ENCODE data around the gene AP3B2. TPM values are rescaled to one million over a fixed set of nuclear protein-coding genes. Genes with fewer than 3 reads are reported as not detected.

The AP3B2 gene
- total and polyA plus RNA-seq, 10 donors, result 0.15 to 9.5 (median 1.1) TPM; not detected in 1

DNA sequence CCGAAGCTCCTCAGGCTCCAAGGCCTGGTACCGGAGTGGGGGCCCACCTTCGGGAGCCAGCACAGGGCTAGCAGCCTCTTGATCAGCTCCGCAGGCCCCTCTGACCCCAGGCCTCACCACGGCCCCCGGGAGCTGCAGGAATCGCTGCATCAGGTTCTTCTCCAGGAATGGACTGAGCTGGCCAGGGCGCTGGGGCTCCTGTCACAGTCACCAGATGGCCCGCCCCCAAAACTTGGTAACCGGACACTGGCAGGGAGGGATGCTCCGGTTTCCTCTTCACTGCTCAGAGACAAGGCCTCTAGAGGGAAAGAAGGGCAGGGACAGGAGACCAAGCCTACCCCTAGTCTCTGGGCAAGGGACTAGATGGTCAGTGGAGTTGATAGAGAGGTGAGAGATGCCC is 9.9 kb downstream of the AP3B2 start:
- Histone ChIP-seq H3K4me3 (no peak overlapping the region), H3K27ac (no peak overlapping the region), H3K36me3 (no peaks in the 10 kb centered on the region), H3K9me3 (no peaks in the 10 kb centered on the region), H3K27me3 (replicated peaks in 1 of 7) (peaks cover 0 to 21% (median 0%) of the 10 kb centered on the region in 7 donors), H3K4me1 (no peaks in the 10 kb centered on the region)
- DNase-seq, result no peak
- 56 to 69% (median 62%) methylated on average over 4 to 11 of the region's 11 CpGs for whole genome bisulfite sequencing, 5 donors
- TF ChIP-seq POLR2AphosphoS5 (IDR thresholded peaks at IDR 0.05) (no peak), POLR2A (IDR thresholded peaks at IDR 0.05) (no peak)
- TF ChIP-seq, protein P1, sequence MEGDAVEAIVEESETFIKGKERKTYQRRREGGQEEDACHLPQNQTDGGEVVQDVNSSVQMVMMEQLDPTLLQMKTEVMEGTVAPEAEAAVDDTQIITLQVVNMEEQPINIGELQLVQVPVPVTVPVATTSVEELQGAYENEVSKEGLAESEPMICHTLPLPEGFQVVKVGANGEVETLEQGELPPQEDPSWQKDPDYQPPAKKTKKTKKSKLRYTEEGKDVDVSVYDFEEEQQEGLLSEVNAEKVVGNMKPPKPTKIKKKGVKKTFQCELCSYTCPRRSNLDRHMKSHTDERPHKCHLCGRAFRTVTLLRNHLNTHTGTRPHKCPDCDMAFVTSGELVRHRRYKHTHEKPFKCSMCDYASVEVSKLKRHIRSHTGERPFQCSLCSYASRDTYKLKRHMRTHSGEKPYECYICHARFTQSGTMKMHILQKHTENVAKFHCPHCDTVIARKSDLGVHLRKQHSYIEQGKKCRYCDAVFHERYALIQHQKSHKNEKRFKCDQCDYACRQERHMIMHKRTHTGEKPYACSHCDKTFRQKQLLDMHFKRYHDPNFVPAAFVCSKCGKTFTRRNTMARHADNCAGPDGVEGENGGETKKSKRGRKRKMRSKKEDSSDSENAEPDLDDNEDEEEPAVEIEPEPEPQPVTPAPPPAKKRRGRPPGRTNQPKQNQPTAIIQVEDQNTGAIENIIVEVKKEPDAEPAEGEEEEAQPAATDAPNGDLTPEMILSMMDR (IDR thresholded peaks at IDR 0.05 in 8 of 11, conservative IDR thresholded peaks at IDR 0.05 in 3 of 11), result no peak
- intact Hi-C loops (cut with DNase I; ENCODE audit: low total_unique reads), result no loop called here

- 70 to 83% (median 79%) methylated on average over 7 to 8 of the region's 8 CpGs for WGBS, 5 donors
- intact Hi-C loops (cut with DNase I; ENCODE audit: low total_unique reads), result no loop called here
- TF ChIP-seq POLR2A (IDR thresholded peaks at IDR 0.05) (no peak), POLR2AphosphoS5 (IDR thresholded peaks at IDR 0.05) (no peak)
- TF ChIP-seq, protein P1 (IDR thresholded peaks at IDR 0.05 in 8 of 11, conservative IDR thresholded peaks at IDR 0.05 in 3 of 11), result no peak
- H3K36me3 ChIP-seq, result no peaks in the 10 kb centered on the region
- no peak for DNase-seq
- H3K4me3 ChIP-seq, result no peak overlapping the region
- H3K9me3 ChIP-seq, result no peaks in the 10 kb centered on the region
- no peaks in the 10 kb centered on the region for H3K4me1 ChIP-seq
- no peak overlapping the region for H3K27ac ChIP-seq
- peaks cover 0 to 21% (median 0%) of the 10 kb centered on the region in 7 donors for H3K27me3 ChIP-seq (replicated peaks in 1 of 7)
Observed at GRCh38 chr15:82698711-82699345, 10.8 kb downstream of the AP3B2 start.

DNA sequence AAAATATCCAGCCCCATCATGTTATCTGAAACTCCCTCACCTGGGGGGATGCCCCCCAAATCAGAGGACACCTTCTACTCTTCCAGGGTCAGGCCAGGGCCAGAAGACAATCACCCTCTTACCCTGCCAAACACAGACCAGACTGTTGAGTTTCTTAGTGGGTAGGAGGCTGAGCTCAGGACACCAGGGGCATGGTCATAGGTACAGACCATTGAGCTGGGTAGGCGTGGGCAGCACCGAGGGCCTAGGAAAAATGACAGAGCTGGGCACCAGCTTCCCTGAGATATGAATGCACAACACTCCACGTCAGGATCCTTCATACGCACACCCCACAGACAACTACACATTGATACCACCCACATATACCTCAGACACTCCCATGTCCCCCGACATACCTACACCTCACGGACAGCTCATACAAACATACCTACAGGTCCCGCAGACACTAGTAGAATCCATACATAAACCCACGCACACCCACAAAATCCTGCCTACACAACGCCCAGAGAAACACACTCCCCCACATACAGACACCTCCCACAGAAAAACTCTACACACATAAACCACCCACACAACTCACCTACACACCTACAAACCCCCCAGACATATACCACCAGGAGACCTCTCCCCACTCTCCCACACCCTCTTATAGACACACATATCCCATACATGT is 11.8 kb downstream of the AP3B2 start:
- 77 to 93% (median 87%) methylated on average over 9 of the region's 9 CpGs for WGBS, 5 donors

DNA sequence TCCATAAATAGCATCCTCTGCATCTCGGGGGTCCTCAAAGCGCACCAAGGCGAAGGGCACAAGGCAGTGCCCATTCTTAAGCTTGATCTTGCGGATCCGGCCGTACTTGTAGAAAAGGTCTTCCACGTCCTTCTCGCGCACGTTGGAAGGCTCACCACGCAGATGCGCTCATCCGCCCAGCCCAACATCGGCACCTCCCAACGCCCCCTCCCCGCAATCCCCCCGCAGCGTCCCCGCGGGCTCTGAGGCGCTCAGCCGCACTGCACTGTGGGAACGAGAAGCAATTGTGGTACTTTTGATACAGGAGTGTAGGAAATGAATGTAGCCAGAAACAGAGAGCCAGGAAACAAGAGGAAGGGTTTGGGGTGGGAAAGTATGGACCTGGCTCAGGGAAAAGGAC is 17.5 kb downstream of the AP3B2 start:
- Histone ChIP-seq H3K27ac (no peak overlapping the region), H3K36me3 (no peaks in the 10 kb centered on the region), H3K4me3 (no peak overlapping the region), H3K9me3 (no peaks in the 10 kb centered on the region), H3K27me3 (replicated peaks in 1 of 7) (no peaks in the 10 kb centered on the region), H3K4me1 (no peaks in the 10 kb centered on the region)
- intact Hi-C loops (cut with DNase I; ENCODE audit: low total_unique reads), result no loop called here
- TF ChIP-seq POLR2AphosphoS5 (IDR thresholded peaks at IDR 0.05) (no peak), POLR2A (IDR thresholded peaks at IDR 0.05) (no peak)
- TF ChIP-seq, protein P1 (IDR thresholded peaks at IDR 0.05 in 8 of 11, conservative IDR thresholded peaks at IDR 0.05 in 3 of 11), result no peak
- 90 to 94% (median 92%) methylated on average over 23 of the region's 23 CpGs for WGBS, 5 donors
- no peak for DNase-seq

More for the DNA sequence above, 11.8 kb downstream of the AP3B2 start:
- Histone ChIP-seq H3K9me3 (no peaks in the 10 kb centered on the region), H3K36me3 (no peaks in the 10 kb centered on the region), H3K4me1 (no peaks in the 10 kb centered on the region), H3K27me3 (replicated peaks in 1 of 7) (peaks cover 0 to 21% (median 0%) of the 10 kb centered on the region in 7 donors), H3K4me3 (no peak overlapping the region), H3K27ac (no peak overlapping the region)
- no peak for DNase-seq
- intact Hi-C loops (cut with DNase I; ENCODE audit: low total_unique reads), result no loop called here
- TF ChIP-seq POLR2AphosphoS5 (IDR thresholded peaks at IDR 0.05) (no peak), POLR2A (IDR thresholded peaks at IDR 0.05) (no peak)
- TF ChIP-seq, protein P1 (IDR thresholded peaks at IDR 0.05 in 8 of 11, conservative IDR thresholded peaks at IDR 0.05 in 3 of 11), result no peak

Data from spleen (tissue), 11 donors.